Measurements from ENCODE around the gene ARAF. TPM values are rescaled to one million over a fixed set of nuclear protein-coding genes. Genes with fewer than 3 reads are reported as not detected.
A peak's percentile ranks its signal among the peaks of the same experiment; 100 is the strongest.

ARAF gene
- total and polyA plus RNA-seq, 2 of the 13 experiments (the other 11 are each of a cell fraction or from before 2014, with no cell fraction given), result 18.0 to 33.1 TPM

- no peaks in the 10 kb centered on the region for H3K9me3 ChIP-seq (ENCODE audit: low read length)
- H4K20me1 ChIP-seq (ENCODE audit: insufficient read depth, low read length), result peaks cover 4% of the 10 kb centered on the region; the same call in 1 of the 2 replicates
- POLR2A ChIA-PET, result no interaction called here
- BruUV-seq (replicated peaks), result no TSS peak
- no peak overlapping the region; the same call in 1 of the 2 replicates for H3K4me2 ChIP-seq (ENCODE audit: low read depth, low read length)
- peak; percentile 24; the same call in 1 of the 2 replicates for TF ChIP-seq STAG1 (CRISPR knock-in tag; IDR thresholded peaks at IDR 0.05)
- TF ChIP-seq JUNB (CRISPR knock-in tag; IDR thresholded peaks at IDR 0.05; ENCODE audit: borderline replicate concordance), result no peak
- TF ChIP-seq ISL2 (CRISPR knock-in tag; IDR thresholded peaks at IDR 0.05), result no peak
- TF ChIP-seq CTCF (CRISPR knock-in tag; IDR thresholded peaks at IDR 0.05), result peak; percentile 42
- no peak for TF ChIP-seq ZHX2 (IDR thresholded peaks at IDR 0.05; ENCODE audit: low read depth)
- no peak for TF ChIP-seq ZHX2 (CRISPR knock-in tag; IDR thresholded peaks at IDR 0.05; ENCODE audit: borderline replicate concordance)
- TF ChIP-seq ZNF337 (CRISPR knock-in tag; IDR thresholded peaks at IDR 0.05; ENCODE audit: borderline replicate concordance, low read depth), result no peak
- no peak for TF ChIP-seq ZNF30 (CRISPR knock-in tag; IDR thresholded peaks at IDR 0.05)
- TF ChIP-seq PITX1 (CRISPR knock-in tag; IDR thresholded peaks at IDR 0.05), result no peak
- TF ChIP-seq CEBPG (CRISPR knock-in tag; IDR thresholded peaks at IDR 0.05), result no peak
- TF ChIP-seq ZNF614 (CRISPR knock-in tag; IDR thresholded peaks at IDR 0.05; ENCODE audit: borderline replicate concordance), result no peak
- TF ChIP-seq MXD4 (CRISPR knock-in tag; IDR thresholded peaks at IDR 0.05), result no peak
- no peak for TF ChIP-seq ZNF784 (CRISPR knock-in tag; IDR thresholded peaks at IDR 0.05; ENCODE audit: borderline replicate concordance)
- TF ChIP-seq ZNF768 (CRISPR knock-in tag; IDR thresholded peaks at IDR 0.05), result no peak
- CTCF ChIA-PET (ENCODE audit: low intra/inter-chr PET ratio, low total read pairs), result no interaction called here
- H3K4me3 ChIP-seq (replicated peaks in 1 of 3; ENCODE audit: insufficient read depth in 1 of 3, low read depth in 2 of 3, low read length in 3 of 3), result no peak overlapping the region
- WGBS (ENCODE audit: low lambda C conversion rate), result 100% methylated on average over 4 of the region's 13 CpGs
- H2AFZ ChIP-seq (ENCODE audit: low read length), result no peak overlapping the region
- intact Hi-C loops (cut with micrococcal nuclease; ENCODE audit: unreplicated experiment) (no loop called here), in situ Hi-C loops (cut with HindIII; ENCODE audit: extremely low pct_ligation_motif_present, low pct_unique_long_range_greater_than_20kb) (loop anchor here (5.0 kb wide), 1 partner anchor 80 kb away; no protein-coding TSS in a partner anchor)
- FAIRE-seq, result no peak
- no peak for ATAC-seq
- H3K4me1 ChIP-seq (ENCODE audit: insufficient read depth, low read length), result peaks cover 8% of the 10 kb centered on the region; the same call in 1 of the 2 replicates
- H3K9ac ChIP-seq (ENCODE audit: insufficient read depth, low read depth, low read length), result no peak overlapping the region
- peaks cover 6% of the 10 kb centered on the region for H3K79me2 ChIP-seq (ENCODE audit: insufficient read depth, low read length)
- no peaks in the 10 kb centered on the region for H3K27me3 ChIP-seq (ENCODE audit: control insufficient read depth in 1 of 2, insufficient read depth in 2 of 2, low read length in 2 of 2)
- no peak for DNase-seq (ENCODE audit: low spot score)
- H3K27ac ChIP-seq (ENCODE audit: extremely low read length, insufficient read depth, low read length), result no peak overlapping the region
- H3K36me3 ChIP-seq (replicated peaks in 1 of 2; ENCODE audit: control insufficient read depth in 1 of 2, insufficient read depth in 2 of 2, low read length in 2 of 2), result peaks cover 0 to 25% of the 10 kb centered on the region in 2 experiments; a peak in 3 of 5 replicates
Measured at GRCh38 chrX:47562615-47563243, 1.7 kb downstream of the ARAF start.
